GM21717 (cell line): ENCODE data around the gene QRFP.

Source experiments
- ATAC-seq: cut with Tn5 transposase; IDR thresholded peaks from one replicate; pipeline ENCODE4 v1.9.1; 2021; ENCODE audit warnings: mild to moderate bottlenecking, moderate library complexity; ENCODE audit not compliant: unreplicated experiment

Gene QRFP

DNA sequence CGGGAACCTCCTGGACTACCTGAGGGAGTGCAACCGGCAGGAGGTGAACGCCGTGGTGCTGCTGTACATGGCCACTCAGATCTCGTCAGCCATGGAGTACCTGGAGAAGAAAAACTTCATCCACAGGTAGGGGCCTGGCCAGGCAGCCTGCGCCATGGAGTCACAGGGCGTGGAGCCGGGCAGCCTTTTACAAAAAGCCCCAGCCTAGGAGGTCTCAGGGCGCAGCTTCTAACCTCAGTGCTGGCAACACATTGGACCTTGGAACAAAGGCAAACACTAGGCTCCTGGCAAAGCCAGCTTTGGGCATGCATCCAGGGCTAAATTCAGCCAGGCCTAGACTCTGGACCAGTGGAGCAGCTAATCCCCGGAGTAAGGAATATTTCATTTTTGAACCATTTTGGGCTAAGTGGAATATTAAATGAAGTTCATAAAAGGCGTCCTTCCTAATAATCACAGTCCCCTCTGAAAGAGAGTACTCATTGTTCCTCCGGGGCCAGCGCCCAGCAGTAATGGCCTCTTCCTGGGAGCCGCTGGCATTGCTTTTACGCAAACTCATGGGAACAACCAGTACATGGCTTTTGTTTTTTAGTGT lies 23.6 kb downstream of the QRFP start:
- no peak for ATAC-seq

DNA sequence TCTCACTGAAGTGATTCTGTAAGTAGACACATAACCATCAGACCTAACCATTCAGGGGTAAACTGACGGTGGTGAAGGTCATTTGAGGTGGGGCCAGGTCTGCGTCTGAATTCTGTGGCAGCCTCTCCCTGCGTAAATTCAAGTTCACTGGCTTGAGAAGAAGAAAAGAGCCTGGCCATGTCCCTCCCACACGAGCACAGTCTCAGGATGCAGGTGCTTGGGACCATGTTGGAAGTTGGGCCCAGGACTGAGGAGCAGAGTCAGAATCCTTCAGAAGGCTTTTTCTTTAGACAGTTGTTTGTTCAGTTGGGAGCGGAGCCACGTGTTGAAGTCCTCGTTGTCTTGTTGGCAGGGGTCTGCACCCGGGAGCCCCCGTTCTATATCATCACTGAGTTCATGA lies 24.1 kb downstream of the QRFP start:
- no peak for ATAC-seq

DNA sequence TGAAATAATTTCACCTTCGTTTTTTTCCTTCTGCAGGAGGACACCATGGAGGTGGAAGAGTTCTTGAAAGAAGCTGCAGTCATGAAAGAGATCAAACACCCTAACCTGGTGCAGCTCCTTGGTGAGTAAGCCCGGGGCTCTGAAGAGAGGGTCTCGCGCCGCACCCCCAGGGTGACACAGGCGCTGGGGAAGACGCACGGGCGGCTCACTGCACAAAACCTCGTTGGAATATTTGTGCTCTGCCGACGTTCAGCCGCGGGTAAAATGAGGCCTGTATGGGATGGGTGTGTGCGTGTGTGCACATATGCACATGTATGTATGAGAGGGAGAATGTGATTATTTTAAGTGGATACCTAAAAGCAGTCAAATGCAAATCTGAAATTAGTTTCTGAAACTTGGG lies 24.5 kb downstream of the QRFP start:
- no peak for ATAC-seq

DNA sequence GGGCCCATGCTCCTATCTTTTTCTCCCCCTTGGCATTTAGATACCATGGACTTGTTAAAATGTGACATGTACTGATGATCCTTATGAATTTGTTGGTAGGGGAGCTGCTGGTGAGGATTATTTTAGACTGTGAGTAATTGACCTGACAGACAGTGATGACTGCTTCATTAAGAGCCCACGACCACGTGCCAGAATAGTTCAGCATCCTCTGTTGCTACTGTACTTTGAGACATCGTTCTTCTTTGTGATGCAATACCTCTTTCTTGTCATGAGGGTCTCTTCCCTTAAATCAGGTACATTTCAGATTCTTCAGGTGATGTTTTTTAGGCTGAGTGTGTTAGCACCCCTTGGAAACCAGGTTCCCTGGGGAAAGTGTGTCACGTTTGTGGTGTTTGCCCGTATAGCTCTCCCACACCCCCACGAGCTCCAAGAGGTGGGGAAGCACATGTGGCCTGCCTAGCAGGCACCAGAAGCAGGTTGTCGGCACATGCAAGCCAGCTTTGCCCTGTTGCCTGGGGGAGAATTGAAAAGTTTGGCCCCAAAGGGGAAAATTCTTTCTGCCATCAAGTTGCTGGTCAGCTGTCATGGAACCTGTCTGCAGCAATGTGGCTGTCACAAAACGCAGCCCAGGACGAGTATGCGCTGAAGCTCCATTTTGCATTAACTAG lies 25.1 kb downstream of the QRFP start:
- ATAC-seq: peak; percentile 10

DNA sequence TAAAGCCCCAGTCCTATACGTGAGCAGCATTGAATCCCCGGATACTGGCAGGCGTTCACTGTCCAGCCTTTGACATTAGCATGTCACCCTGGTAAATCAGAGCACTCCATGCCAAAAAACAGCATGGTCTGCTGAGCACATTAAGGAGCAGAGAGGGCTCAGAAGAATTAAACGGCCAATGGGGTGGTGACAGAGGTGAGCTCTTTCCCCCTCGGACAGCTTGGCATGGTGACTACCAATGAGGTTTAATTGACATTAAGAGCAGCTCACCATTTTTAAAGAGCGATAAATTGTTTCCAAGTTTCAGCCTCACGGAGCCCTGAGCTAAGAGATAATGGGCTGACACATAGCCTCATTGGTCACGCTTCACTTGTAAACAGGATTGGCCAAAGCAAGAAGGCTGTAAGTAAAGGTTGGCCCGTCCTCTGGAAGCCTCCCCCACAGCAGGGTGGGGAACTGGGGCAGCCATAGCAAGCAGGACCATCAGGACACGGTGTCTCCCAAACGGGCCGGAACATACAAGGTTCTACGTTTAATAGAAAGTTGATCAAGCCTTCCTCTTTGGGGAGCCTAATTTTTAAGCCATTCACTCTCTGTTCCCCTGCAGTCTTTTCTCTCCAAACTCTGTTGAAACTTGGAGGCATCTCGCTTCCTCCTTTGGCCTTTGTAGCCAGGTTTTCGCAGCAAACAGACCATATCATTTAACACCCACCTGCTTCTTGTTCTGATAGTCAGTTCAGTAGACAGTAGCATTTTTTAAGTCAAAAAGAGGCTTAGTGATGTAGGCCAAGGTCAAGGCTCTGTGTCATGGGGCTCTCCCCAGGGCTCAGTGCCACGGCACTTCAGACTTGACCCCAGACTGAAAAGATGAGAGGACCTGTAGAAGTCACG lies 25.9 kb downstream of the QRFP start:
- peak; percentile 64 for ATAC-seq

DNA sequence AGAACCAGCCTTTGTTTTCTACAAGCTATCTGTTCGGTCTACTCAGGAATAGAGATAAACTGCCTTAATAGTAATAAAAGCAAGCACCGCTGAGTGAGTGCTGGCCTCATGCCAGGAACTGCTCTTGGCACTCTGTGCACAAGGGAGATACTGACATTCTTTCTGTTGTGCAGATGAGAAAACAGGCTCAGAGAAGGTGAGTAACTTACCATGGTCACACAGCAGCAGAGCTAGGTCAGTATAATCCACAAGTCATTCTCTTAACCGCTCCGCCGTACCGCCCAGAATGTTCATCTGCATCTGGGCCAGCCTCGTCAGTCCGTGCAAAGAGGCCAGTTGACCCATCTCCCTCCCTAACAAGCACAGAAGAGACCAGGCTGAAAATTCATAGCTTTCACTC lies 27.4 kb downstream of the QRFP start:
- no peak for ATAC-seq

DNA sequence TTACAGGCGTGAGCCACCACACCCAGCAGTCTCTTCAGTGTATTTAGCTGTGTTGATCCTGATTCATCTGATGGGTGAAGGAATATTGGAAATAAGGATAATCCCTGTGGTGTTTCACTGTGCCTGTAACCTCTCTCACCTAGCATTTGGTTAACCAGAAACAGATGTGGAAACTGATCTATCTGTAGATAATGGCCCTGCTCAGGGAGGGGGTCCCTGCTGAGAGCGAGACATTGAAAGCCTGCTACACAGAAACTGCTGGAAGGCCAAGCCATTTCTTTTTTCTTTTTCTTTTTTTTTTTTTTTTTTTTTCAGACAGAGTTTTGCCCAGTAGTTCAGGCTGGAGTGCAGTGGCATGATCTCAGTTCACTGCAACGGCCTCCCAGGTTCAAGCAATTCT lies 28.4 kb downstream of the QRFP start:
- ATAC-seq: no peak

DNA sequence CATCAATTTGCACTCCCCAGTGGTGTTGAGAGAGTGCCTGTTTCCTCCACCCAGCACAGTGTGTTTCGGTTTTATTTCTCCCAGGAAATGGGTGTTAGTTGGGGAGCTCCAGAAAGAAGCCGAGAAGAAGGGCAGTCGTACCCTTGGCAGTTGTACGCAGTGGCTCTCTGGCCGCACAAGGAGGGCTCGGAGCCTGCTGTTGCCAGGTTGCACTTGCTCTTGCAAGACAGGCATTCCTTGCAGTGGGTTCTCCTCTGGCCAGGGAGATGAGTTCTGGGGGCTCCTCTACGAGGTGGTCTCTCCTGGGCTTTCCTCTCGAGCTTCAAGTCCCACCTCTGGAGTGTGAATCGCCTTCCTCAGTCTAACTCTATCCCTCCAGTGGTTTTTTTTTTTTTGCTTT lies 29.1 kb downstream of the QRFP start:
- no peak for ATAC-seq

DNA sequence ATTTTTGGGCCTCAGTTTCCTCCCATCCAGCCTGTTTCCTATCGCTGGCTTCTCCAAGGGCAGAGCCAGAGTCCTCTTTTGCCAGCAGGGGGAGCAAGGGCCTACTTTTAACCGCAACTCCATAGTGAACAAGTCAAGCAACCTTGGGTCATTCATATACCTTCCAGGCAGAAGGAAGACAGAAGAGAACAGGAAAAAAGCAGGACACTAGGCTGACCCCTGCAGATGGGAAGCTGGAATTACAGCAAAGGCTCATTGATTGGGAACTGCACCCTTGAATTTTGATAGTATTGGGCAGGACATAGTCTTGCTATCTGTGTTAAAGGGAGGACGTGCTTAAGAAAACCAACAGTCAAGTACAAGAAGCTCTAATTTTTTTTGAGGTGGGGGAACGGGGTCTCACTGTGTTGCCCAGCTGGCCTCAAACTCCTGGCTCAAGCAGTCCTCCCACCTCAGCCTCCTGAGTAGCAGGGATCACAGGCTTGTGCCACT lies 30.1 kb downstream of the QRFP start:
- no peak for ATAC-seq

DNA sequence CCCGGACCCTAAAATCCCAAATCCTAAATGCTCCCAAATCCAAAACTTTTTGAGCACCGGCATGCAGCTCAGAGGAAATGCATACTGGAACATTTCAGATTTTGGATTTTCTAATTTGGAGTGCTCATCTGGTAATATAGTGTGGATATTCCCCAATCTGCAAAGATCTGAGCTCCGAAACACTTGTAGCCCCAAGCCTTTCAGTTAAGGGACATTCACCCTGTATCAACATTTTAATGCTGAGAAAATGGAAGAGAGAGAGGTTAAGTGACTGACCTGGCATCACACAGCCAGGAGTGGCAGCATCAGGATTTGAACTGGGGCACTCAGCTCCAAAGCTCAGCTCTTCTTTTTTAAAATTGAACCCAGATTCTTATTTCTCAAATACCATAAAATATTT lies 30.7 kb downstream of the QRFP start:
- no peak for ATAC-seq

DNA sequence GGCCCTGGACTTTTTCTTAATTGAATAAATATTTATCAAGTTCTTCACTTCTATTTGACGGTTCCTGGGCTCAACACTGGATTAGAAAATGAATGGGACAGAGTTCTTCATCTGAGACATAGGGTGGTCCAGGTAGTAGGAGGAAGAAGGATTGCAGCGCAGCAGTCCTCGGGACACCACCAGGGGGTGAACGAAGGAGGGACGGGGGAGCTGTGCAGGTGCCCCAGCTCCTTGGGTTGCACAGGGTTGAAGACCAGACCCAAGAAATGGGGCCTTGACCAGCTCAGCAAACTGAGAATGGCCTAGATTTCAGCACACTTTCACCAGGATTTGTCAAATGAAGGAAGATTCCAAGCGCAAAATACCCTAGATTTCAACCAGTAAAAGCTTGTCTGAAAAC lies 32.1 kb downstream of the QRFP start:
- no peak for ATAC-seq

DNA sequence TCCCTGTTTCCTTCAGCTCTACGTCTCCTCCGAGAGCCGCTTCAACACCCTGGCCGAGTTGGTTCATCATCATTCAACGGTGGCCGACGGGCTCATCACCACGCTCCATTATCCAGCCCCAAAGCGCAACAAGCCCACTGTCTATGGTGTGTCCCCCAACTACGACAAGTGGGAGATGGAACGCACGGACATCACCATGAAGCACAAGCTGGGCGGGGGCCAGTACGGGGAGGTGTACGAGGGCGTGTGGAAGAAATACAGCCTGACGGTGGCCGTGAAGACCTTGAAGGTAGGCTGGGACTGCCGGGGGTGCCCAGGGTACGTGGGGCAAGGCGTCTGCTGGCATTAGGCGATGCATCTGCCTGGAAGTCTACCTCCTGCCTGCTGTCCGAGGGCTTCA lies 33.9 kb downstream of the QRFP start:
- ATAC-seq: no peak

DNA sequence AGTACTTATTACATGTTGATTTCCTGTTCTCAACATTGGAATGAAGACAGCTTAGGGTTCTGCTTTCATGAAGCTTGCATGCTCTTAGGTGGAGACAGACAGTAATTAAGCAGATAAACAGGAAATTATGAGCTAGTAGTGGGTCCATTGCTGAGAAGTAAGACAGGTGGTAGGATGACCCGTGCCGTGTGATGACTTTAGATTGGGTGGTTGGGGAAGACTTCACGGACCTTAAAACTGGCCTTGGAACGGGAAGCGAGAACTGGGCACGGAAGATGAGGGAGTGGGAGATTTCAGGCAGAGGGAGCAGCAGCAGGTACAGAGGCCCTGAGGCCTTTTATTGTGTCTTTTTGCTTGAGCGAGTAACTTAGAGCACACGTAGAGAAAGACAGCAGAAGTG lies 34.4 kb downstream of the QRFP start:
- ATAC-seq: no peak

DNA sequence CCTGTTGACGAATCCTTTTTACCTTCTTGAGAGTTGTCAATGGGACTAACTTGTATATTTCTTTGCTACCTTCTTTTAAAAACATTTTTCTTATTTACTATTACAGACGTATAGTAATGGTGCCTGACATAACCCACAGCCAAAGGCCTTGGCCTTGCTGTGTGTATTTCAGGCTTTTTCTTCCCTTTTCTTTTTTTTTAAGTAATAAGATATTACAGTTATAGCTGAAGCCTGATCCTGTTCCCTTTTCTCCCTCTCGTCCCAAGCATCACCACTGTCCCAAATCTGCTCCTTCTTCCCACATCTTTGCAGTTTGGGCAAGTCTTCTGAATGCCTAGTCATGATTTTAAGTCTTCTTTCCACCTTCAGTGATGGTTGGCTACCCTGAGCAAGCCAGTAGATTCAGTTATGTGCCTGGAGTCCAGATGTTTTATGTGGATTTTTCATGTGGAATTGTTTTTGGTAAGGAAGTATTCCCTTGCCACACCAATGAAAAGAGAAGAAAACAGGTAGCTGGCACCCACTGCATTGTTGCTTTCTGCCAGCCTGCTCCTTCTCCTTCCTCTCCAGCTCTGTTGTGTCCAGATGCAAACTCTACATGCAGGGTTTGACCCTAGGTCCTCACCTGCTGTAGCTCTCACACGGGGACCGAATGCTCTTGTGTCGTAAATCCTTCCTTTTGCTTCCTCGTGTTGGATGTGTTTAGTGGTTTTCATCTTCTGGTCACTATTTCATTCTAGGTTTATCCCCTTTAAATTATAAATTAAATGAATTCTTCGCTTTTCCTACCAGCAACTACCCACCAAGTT lies 35.0 kb downstream of the QRFP start:
- no peak for ATAC-seq

DNA sequence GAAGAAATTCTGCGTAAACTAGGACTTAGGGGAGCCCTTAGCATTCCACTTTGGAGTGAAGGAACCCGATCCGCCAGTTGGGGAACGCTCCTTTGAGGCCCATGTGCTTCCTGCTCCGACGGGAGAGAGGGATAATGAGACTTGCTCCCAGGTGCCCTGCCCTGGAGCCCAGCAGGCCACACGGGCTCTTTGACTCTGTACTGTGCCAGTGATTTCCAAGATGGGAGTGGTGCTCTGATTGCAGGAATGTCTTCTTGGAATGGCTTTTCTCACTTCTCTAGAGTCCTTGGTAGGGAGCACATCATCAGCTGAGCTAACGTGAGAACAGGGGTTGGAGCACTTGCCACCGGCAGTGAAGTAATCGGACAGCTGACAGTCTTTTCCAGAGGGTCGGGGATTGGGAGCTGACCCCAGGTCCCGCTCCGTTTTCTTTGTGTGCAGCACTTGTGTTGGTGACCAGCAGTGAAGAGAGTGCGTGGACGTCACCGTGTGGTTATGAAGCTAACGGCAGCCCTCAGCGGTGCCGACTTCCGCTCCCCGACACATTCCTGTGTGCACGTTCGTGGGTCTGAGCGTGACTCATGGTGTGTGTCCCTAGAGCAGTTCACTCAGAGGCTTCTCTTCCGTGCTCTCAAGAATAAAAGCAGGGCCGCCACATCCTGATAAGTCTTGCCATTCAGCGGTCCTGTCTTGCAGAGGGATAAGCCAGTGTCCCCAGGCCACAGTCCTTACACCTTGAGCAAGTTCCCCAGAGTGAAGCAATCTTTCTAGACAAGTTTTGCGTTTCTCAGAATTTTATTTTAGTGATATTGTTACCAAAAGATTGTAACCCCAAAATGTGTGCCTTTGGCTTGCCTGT lies 35.9 kb downstream of the QRFP start:
- ATAC-seq: no peak

DNA sequence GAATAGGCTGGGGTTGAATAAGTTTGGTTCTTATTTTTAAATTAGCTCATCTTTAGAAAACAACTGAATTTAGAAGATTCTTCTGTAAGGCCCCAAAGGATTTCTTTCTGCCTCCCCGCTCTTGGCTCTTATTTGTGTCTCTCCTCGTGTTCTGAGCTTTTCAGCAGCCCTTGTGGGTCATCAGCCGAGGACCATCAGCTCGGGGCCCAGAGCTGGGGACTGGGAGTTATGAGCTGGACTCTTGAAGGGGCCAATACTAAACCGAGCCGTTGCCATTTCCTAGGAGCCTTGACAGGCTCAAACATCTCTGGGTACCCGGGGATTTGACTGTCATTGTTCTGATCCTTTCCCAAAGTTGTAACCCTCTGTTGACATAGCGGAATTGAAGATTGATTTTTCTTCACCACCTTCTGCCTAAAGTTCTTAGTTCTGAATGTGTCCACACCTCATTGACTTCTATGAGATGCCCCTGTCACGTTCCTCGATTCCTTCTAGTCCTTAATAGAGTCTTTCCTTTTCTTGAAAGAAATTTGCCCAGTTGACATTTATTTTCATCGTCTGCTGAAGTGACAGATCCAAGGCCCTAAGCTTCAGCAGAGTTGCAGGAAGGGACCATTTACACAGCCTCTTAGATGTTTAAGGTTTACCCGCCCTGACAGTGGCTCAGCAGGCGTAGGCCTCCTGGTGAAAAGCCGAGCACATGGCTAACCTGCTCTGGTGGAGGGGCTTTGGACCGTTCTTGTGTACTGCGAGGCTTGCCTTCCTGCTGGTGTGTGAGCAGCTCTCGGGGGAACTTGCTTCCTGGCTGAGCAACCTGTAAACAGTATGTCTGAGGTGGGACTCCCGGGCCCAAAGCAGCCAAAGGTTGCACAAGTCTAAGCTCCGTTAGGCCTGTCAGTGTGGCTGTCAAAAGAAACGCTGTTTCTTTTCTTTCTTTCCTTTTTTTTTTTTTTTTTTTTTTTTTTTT lies 37.6 kb downstream of the QRFP start:
- no peak for ATAC-seq

DNA sequence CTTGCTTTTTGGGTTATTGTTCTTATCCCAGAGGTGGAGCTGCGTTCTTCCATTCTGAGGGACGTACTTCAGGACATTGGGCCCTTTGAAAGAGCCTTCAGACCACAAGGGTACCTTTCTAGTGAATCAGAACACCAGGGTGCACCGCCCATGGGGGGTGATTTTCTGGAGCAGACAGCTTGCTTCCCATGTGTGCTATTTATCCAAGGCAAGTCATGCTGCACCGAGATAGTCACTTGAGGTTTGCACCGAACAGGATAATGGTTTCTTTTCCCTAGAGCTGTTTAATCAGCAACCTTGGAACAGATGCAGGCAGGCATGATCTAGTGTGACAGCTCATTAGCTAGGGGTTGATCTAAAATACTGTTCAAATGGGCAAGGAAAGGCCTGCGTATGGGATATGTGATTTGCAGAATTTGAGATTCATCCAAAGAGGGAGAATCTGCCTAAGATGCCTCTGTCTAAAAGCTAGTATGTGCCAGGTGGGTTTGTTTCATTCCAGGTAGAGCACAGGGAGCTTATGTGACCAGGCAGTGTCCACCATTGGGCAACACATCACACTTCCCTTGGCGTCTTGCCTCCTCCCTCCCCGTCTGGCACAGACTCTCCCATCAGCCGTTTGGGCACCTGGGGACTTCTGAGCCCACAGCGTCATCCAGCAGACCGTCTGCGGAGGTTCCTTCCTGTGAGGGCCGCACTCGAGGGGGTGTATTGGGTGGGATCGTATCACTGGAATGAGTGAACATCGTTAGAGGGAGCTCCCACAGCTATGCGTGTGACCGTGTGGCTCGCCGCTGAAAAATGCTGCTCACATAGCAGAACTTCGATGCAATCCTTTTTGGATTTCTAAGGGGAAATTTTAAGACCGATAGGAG lies 38.5 kb downstream of the QRFP start:
- no peak for ATAC-seq

DNA sequence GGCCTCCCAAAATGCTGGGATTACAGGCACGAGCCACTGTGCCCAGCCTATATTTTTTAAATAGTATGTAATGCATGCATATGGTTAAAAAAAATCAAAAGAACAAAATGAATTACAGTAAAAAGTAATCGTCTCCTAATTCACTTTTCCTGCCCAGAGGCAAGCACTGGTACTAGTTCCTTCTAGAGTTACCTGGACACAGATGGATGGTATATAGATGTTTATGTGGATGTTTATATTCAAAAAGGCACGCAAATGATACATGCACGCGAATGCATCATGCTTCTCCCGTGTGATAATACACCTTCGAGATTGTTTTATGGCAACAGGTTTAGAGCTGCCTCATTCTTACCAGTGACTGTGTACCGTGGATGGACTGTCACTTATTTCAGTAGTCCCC lies 40.1 kb downstream of the QRFP start:
- ATAC-seq: no peak
